VCaP (cell line): ENCODE results near the gene ITGA5.

Experiments
- H3K27ac ChIP-seq: fragments of 450-650 bp; 2 replicates; pipeline ENCODE4 v1.5.1; 2017
- CTCF ChIP-seq: fragments of 450-650 bp; conservative IDR thresholded peaks from 2 replicates; pipeline ENCODE4 v1.5.1; 2017; ENCODE audit warnings: mild to moderate bottlenecking, moderate library complexity

Gene ITGA5

DNA sequence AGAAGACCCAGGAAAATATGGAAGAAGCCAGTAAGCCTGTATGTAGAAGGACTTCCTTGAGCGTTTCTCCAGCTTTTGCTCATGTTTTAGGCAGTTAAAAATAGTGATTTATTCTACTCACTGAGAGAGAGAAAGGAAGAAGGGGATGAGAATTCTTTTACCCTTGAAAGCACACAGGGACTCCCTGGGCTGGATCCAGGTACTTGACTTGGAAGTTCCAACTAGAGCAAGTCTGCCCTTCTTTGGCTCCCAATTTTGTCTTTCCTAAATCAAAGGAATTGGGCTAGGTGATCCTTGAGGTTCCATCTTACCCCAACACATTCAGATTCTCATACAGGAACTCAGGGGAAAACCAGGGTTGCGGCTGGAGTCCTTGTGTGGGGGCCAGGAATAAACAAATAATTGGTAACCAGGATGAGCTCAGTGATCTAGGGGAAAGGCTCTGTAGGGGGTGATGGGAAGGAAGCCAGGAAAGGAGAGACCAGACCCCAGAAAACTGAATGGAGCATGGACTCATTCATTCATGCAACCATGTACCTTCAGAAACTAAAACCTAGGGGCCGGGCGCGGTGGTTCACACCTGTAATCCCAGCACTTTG is 11.5 kb upstream of the ITGA5 start:
- no peak for TF ChIP-seq CTCF
- no peak overlapping the region for H3K27ac ChIP-seq

- H3K27ac ChIP-seq = no peak overlapping the region; the same call in 1 of the 2 replicates
- no peak for TF ChIP-seq CTCF
These were observed 10.0 kb upstream of the ITGA5 start for GRCh38 chr12:54429014-54429471.

DNA sequence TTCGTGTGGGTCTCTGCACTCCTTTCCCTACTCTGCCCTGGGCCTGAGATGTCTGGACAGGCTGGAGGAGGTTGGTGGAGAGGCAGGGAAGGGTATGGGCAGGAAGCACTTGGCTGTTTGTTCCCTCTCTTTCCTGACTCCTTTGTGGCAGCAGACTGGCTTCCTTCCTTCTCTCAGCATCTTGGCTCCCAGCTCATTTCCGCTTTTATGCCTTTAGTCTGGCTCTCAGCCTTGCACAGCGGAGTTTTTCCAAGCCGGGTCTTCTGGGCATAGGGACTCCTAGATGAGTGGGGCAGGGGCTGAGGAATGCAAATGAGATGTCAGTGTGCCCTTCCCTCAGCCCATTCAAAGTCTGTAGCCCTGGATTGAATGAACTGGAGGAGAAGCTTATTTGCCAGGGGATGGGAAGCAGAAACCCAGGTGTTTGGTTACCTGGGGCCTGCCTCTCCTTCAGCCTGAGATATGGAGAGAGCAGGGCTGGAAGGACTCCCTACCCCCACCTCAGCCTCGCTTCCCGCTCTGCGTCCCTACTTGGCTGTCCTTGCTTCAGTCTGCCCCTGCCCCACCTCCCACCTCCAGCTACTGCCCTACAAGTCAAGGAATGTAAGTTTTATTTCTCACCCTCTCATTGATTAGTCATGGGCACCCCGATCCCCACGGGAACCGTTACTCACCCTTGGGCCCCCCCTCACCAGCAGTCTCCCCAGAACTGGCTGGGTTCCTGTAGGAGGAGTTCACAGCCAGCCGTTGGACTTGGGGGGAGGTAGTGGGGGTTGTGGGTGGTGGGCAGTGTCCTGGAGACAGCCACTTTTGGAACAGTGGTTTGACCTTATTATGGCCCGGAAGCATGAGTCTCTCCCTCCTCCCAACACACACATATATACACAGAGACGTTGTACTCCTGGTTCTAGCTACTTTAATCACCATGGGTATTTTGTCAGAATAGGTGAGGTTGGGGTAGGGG is 9.3 kb upstream of the ITGA5 start:
- H3K27ac ChIP-seq = peak overlapping the region; percentile 50
- TF ChIP-seq CTCF = no peak

DNA sequence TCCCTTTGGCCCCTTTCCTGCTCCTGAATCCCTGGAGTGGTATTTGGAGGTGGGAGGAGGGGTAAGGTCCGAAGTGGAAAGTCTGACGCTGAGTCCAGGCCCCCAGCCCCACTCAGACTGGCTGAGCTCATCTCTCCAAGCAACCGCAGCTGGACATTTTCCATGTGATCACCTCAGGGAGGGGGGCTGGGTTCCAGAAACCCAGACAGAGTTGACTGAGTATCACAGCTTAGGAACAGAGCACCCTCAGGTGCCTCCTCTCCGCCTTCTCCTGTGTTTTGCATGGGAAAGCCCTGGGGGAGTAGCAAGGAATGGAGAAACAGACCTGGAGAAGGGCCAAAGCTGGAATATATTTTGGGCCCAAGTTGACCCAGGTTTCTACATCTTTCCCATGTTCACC is 8.0 kb upstream of the ITGA5 start:
- TF ChIP-seq CTCF = no peak
- no peak overlapping the region for H3K27ac ChIP-seq

- no peak for TF ChIP-seq CTCF
These were observed 7.6 kb upstream of the ITGA5 start for GRCh38 chr12:54426690-54427089.

GRCh38 chr12:54425702-54426101 is 6.6 kb upstream of the ITGA5 start:
- no peak for TF ChIP-seq CTCF
- H3K27ac ChIP-seq = no peak overlapping the region

More at GRCh38 chr12:54426690-54427089, 7.6 kb upstream of the ITGA5 start:
- H3K27ac ChIP-seq = no peak overlapping the region

GRCh38 chr12:54424224-54424623 is 5.2 kb upstream of the ITGA5 start:
- H3K27ac ChIP-seq = no peak overlapping the region
- no peak for TF ChIP-seq CTCF
